Nephron (organoid): Measurements from ENCODE around the gene TFDP2.

Source experiments
- H3K27ac Mint-ChIP-seq, 3 experiments: 2 replicates each; pipeline ENCODE4 v1.8.0; 2020; ENCODE audit warnings: mixed read lengths in 3 of 3, mild to moderate bottlenecking in 2 of 3, moderate library complexity in 1 of 3
- H3K27me3 Mint-ChIP-seq: 2 replicates; pipeline ENCODE4 v1.8.0; 2021; ENCODE audit warnings: low read depth, mild to moderate bottlenecking, moderate library complexity, mixed read lengths
- H3K36me3 Mint-ChIP-seq: 2 replicates; pipeline ENCODE4 v1.8.0; 2020; ENCODE audit warnings: low read depth, mixed read lengths
- H3K4me1 Mint-ChIP-seq: 2 replicates; pipeline ENCODE4 v1.8.0; 2020; ENCODE audit warnings: mixed read lengths
- H3K4me3 Mint-ChIP-seq, 3 experiments: 2 replicates each; pipeline ENCODE4 v1.8.0; 2020; ENCODE audit warnings: mild to moderate bottlenecking in 3 of 3, mixed read lengths in 3 of 3, moderate library complexity in 2 of 3
- H3K9me3 Mint-ChIP-seq: 2 replicates; pipeline ENCODE4 v1.8.0; 2020; ENCODE audit warnings: mixed read lengths
- TF ChIP-seq, protein P1 (sequence below), 3 experiments: fragments of 200-600 bp; sonication (generic); IDR thresholded peaks; one replicate each; pipeline ENCODE4 v1.5.0; 2021; ENCODE audit warnings: antibody characterized with exemption in 3 of 3; ENCODE audit not compliant: unreplicated experiment in 3 of 3

The TFDP2 gene

DNA sequence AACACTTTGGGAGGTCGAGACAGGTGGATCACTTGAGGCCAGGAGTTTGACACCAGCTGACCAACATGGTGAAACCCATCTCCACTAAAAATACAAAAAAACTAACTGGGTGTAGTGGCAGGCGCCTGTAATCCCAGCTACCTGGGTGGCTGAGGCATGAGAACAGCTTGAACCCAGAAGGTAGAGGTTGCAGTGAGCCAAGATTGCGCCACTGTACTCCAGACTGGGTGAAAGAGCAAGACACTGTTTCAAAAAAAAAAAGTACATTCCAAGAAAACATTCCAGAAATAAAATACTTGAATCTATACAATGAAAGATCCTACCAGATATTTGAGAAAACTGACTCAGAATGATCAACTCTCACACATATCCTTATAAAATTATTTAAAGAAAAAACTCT is 30.4 kb downstream of the TFDP2 start:
- Mint-ChIP-seq H3K27me3 (no peaks in the 10 kb centered on the region), H3K4me1 (peaks cover 15% of the 10 kb centered on the region), H3K36me3 (no peaks in the 10 kb centered on the region), H3K4me3 (no peak overlapping the region), H3K27ac (no peak overlapping the region), H3K9me3 (no peaks in the 10 kb centered on the region)
- TF ChIP-seq, protein P1, sequence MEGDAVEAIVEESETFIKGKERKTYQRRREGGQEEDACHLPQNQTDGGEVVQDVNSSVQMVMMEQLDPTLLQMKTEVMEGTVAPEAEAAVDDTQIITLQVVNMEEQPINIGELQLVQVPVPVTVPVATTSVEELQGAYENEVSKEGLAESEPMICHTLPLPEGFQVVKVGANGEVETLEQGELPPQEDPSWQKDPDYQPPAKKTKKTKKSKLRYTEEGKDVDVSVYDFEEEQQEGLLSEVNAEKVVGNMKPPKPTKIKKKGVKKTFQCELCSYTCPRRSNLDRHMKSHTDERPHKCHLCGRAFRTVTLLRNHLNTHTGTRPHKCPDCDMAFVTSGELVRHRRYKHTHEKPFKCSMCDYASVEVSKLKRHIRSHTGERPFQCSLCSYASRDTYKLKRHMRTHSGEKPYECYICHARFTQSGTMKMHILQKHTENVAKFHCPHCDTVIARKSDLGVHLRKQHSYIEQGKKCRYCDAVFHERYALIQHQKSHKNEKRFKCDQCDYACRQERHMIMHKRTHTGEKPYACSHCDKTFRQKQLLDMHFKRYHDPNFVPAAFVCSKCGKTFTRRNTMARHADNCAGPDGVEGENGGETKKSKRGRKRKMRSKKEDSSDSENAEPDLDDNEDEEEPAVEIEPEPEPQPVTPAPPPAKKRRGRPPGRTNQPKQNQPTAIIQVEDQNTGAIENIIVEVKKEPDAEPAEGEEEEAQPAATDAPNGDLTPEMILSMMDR (IDR thresholded peaks at IDR 0.05; ENCODE audit: unreplicated experiment in 3 of 3), result no peak

DNA sequence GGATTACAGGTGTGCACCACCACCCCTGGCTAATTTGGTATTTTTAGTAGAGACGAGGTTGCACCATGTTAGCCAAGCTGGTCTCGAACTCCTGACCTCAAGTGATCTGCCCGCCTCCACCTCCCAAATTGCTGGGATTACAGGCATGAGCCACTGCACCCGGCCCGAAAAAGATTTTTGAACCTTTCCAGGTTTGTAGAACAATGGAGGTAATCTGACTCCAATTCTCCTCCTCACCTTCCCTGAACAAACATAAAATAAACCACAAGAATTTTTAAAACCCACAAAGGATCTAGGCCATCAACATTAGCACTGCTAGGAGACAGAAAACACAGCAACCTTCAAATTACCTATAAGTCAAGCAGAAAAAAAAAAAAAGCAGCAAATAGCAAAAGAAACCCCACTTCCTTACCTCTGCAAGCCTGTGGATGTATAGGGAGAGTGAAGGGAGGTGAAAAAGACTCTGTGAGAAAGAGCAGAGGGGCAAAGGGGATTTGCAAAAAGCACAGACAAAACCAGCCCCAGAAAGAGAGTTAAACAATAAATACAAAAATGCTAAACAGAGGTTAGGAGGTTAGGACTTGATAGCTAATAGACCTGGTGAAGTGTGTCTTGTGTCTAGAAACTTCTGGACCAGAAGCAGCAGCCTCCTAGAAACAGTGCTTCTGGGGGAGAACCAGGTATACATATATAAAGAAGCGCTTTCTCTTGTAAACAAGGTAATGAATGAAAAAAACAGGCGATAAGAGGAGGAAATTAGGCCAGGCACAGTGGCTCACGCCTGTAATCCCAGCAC is 32.1 kb downstream of the TFDP2 start:
- Mint-ChIP-seq H3K4me3 (peak overlapping the region in 1 of 3 experiments; percentile 17), H3K36me3 (peaks cover 4% of the 10 kb centered on the region), H3K27me3 (no peaks in the 10 kb centered on the region)

DNA sequence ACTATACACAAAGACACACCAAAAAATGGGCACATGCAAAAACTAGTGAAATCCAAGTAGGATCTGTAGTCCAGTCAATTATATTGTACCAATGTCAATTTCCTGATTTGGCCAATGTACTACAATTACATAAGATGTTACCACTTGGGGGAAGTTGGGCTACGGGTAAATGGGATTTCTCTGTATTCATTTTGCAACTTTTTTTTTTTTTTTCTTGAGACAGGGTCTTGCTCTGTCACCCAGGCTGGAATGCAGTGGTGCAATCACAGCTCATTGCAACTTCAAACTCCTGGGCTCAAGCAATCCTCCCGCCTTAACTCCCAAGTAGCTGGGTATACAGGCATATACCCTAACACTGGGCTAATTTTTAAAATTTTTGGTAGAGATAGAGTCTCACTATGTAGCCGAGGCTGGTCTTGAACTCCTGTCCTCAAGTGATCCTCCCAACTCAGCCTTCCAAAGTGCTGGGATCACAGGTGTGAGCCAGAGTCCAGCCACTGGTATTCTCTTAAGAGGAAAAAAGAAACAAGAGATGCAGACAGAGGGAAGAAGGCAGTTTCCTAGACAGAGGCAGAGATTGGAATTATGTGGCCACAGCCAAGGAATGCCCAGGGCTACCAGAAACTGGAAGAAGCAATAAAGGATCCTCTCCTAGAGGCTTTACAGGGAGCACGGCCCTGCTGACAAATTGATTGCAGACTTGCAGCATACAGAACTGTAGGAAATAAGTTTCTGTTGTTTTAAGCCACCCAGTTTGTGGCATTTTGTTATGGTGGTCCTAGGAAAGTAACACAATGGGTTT is 33.3 kb downstream of the TFDP2 start:
- Mint-ChIP-seq H3K27me3 (no peaks in the 10 kb centered on the region), H3K4me1 (peaks cover 15% of the 10 kb centered on the region), H3K36me3 (peaks cover 8% of the 10 kb centered on the region), H3K27ac (peak overlapping the region in 2 of 3 experiments; percentile 8 to 50), H3K9me3 (peaks cover 3% of the 10 kb centered on the region), H3K4me3 (no peak overlapping the region)
- TF ChIP-seq, protein P1 (IDR thresholded peaks at IDR 0.05; ENCODE audit: unreplicated experiment in 3 of 3), result no peak

More for the DNA sequence above, 32.1 kb downstream of the TFDP2 start:
- Mint-ChIP-seq H3K9me3 (no peaks in the 10 kb centered on the region), H3K27ac (peak overlapping the region; percentile 29 to 76 (median 46)), H3K4me1 (peaks cover 15% of the 10 kb centered on the region)
- TF ChIP-seq, protein P1 (IDR thresholded peaks at IDR 0.05; ENCODE audit: unreplicated experiment in 3 of 3), result no peak

DNA sequence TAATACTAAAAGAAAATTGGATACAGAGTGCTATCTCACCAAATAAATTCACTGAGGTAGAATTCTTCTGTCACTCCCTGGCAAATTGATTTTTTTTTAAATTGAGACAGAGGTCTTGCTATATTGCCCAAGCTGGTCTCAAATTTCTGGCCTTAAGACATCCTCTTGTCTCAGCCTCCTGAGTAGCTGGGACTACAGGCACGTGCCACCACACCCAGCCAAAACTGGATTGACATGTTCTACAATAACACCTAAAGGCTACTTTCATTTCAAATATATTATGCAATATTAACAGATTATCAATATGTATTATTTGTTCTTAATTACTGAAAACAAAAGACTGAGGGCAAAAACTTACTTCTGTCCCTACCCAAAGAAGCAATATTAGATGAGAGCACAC is 36.7 kb downstream of the TFDP2 start:
- H3K4me1 Mint-ChIP-seq, result peaks cover 7% of the 10 kb centered on the region
- H3K36me3 Mint-ChIP-seq, result peaks cover 8% of the 10 kb centered on the region
- H3K4me3 Mint-ChIP-seq, result no peak overlapping the region
- TF ChIP-seq, protein P1 (IDR thresholded peaks at IDR 0.05; ENCODE audit: unreplicated experiment in 3 of 3), result no peak
- no peak overlapping the region for H3K27ac Mint-ChIP-seq
- peaks cover 3% of the 10 kb centered on the region for H3K9me3 Mint-ChIP-seq
- no peaks in the 10 kb centered on the region for H3K27me3 Mint-ChIP-seq

DNA sequence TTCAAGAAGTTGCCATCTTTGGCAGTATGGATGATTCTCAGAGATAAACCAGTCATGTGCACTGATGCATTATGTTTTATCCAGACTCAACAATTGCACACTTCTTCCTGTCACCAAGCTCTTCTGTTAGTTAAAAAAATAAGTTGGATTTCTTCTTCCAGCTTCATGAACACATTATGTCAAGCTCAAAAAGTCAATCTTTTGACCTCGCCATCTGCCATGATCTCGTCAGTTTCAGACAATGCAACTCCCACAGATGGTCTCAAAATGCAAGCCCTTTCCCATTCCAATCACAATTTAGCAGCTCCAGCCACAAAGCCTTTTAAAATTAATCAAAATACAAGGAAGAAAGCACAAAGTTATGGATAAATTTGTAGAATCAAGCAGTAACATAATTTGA is 42.8 kb downstream of the TFDP2 start:
- H3K9me3 Mint-ChIP-seq, result peaks cover 3% of the 10 kb centered on the region
- no peaks in the 10 kb centered on the region for H3K27me3 Mint-ChIP-seq
- H3K4me3 Mint-ChIP-seq, result no peak overlapping the region
- H3K36me3 Mint-ChIP-seq, result peaks cover 3% of the 10 kb centered on the region
- H3K27ac Mint-ChIP-seq, result peak overlapping the region in 2 of 3 experiments; percentile 65 to 69
- peaks cover 5% of the 10 kb centered on the region for H3K4me1 Mint-ChIP-seq
- TF ChIP-seq, protein P1 (IDR thresholded peaks at IDR 0.05; ENCODE audit: unreplicated experiment in 3 of 3), result no peak
